K562 (cell line): ENCODE data around the gene FAM83B. TPM values are rescaled to one million over a fixed set of nuclear protein-coding genes. Genes with fewer than 3 reads are reported as not detected.

Source experiments
- ATAC-seq: fragments of 200-7000 bp; cut with Tn5 transposase; 3 replicates; pipeline ENCODE4 v1.9.1; 2020; ENCODE audit warnings: moderate library complexity
- BruUV-seq: library from RNA; stranded (reverse); fragments of 400-500 nt; replicated peaks from 2 replicates; lab custom pipeline; 2021; lab: Mats Ljungman, UMichigan
- CTCF ChIA-PET: fragments of 300-600 bp; formaldehyde crosslinking; extraction: SDS; loops from one replicate; lab custom pipeline; 2021; ENCODE audit warnings: low intra/inter-chr PET ratio; lab: Yijun Ruan, JAX
- POLR2A ChIA-PET: fragments of 300-600, 350-650 bp; sonication (Branson Sonifier 250); formaldehyde crosslinking; extraction: SDS; loops from one replicate; lab custom pipeline; 2021; ENCODE audit warnings: antibody characterized with exemption, inconsistent platforms; lab: Yijun Ruan, JAX
- DNase-seq, 4 experiments: peaks; one replicate each; pipeline versions ENCODE4 v3.0.0 to v3.0.0-alpha.2; 2011 to 2018; ENCODE audit warnings: low spot score in 3 of 4, mixed read lengths in 3 of 4; ENCODE audit errors: extremely low read depth in 1 of 4
- FAIRE-seq: peaks from 2 replicates; lab custom pipeline; 2011; peaks lifted over from hg19 to GRCh38; lab: Jason Lieb, UNC
- H2AFZ ChIP-seq: 2 replicates; pipeline ENCODE4 v1.6.0; 2011; ENCODE audit warnings: low read depth, low read length, control low read depth, inconsistent platforms
- H3K27ac ChIP-seq: fragments of 200-600 bp; 3 replicates; pipeline ENCODE4 v1.8.0; 2011; ENCODE audit warnings: low read depth, mild to moderate bottlenecking, control low read depth, inconsistent platforms, low read length, moderate library complexity, mixed read lengths; ENCODE audit errors: extremely low read depth
- H3K27me3 ChIP-seq, 2 experiments: fragments of 300-600 bp in 1 of 2; 2 replicates in 1 of 2; 3 replicates in 1 of 2; pipeline versions ENCODE4 v1.6.0 to v1.8.0; 2011; ENCODE audit warnings: inconsistent platforms in 2 of 2, low read length in 2 of 2, mild to moderate bottlenecking in 1 of 2, mixed read lengths in 1 of 2, moderate library complexity in 1 of 2; ENCODE audit not compliant: control insufficient read depth in 2 of 2, insufficient read depth in 2 of 2
- H3K36me3 ChIP-seq: fragments of 300-600 bp; 3 replicates; pipeline ENCODE4 v1.8.0; 2011; ENCODE audit warnings: mild to moderate bottlenecking, low read length, inconsistent platforms; ENCODE audit not compliant: control insufficient read depth, insufficient read depth
- H3K4me1 ChIP-seq, 2 experiments: fragments of 200-600 bp in 1 of 2; replicated peaks in 1 of 2; 2 replicates in 1 of 2; 3 replicates in 1 of 2; pipeline versions ENCODE4 v1.5.1 to v1.8.0; 2011; ENCODE audit warnings: inconsistent platforms in 2 of 2, low read length in 2 of 2, mild to moderate bottlenecking in 1 of 2, mixed read lengths in 1 of 2, moderate library complexity in 1 of 2; ENCODE audit not compliant: control insufficient read depth in 2 of 2, insufficient read depth in 2 of 2
- H3K4me2 ChIP-seq: 2 replicates; pipeline ENCODE4 v1.6.1; 2011; ENCODE audit warnings: low read length, control low read depth, inconsistent platforms, mixed read lengths; ENCODE audit not compliant: insufficient read depth
- H3K4me3 ChIP-seq: fragments of 200-600 bp; sonication (generic), shearing (Covaris generic); 2 replicates; pipeline ENCODE4 v1.5.1; 2016; ENCODE audit warnings: control low read depth, inconsistent platforms
- H3K79me2 ChIP-seq: fragments of 200-600 bp; 3 replicates; pipeline ENCODE4 v1.8.0; 2011; ENCODE audit warnings: low read length, inconsistent platforms; ENCODE audit not compliant: control insufficient read depth, insufficient read depth
- H3K9ac ChIP-seq, 2 experiments: 2 replicates each; pipeline versions ENCODE4 v1.6.0 to v1.6.1; 2011; ENCODE audit warnings: low read depth in 2 of 2, low read length in 2 of 2, control low read depth in 1 of 2, inconsistent platforms in 1 of 2, mild to moderate bottlenecking in 1 of 2, mixed read lengths in 1 of 2; ENCODE audit not compliant: insufficient read depth in 1 of 2
- H3K9me1 ChIP-seq: one replicate; pipeline ENCODE4 v1.6.0; 2011; ENCODE audit warnings: inconsistent platforms, mild to moderate bottlenecking, low read length, moderate library complexity; ENCODE audit not compliant: control insufficient read depth, insufficient read depth
- H3K9me3 ChIP-seq: replicated peaks from 2 replicates; pipeline ENCODE4 v1.5.1; 2011; ENCODE audit warnings: low read depth, low read length, inconsistent platforms; ENCODE audit not compliant: control insufficient read depth, insufficient read depth
- H4K20me1 ChIP-seq: replicated peaks from 2 replicates; pipeline ENCODE4 v1.6.1; 2011; ENCODE audit warnings: low read length, inconsistent platforms, mixed read lengths; ENCODE audit not compliant: control insufficient read depth, insufficient read depth
- BCL6 ChIP-seq: fragments of 250-450 bp; sonication (Bioruptor Pico); IDR thresholded peaks from 2 replicates; pipeline ENCODE4 v1.4.0; 2020
- DACH1 ChIP-seq: fragments of 450-650 bp; IDR thresholded peaks from 2 replicates; pipeline ENCODE4 v1.6.1; 2018; ENCODE audit not compliant: partially characterized antibody
- NEUROD1 ChIP-seq: fragments of 150-350 bp; IDR thresholded peaks from 2 replicates; pipeline ENCODE4 v1.6.1; 2014; ENCODE audit warnings: borderline replicate concordance, low read length, low read depth; ENCODE audit not compliant: partially characterized antibody
- POLR2A ChIP-seq: fragments of 450-650 bp; conservative IDR thresholded peaks from 2 replicates; pipeline ENCODE4 v1.6.1; 2016
- SLC30A9 ChIP-seq: fragments of 250-450 bp; sonication (Bioruptor Pico); IDR thresholded peaks from 2 replicates; pipeline ENCODE4 v1.8.0; 2022; ENCODE audit warnings: mild to moderate bottlenecking, moderate library complexity
- SMAD2 ChIP-seq: fragments of 150-350 bp; IDR thresholded peaks from 2 replicates; pipeline ENCODE4 v1.6.1; 2014; ENCODE audit warnings: low read depth, mild to moderate bottlenecking, low read length
- STAG1 ChIP-seq: sonication (generic); formaldehyde crosslinking; IDR thresholded peaks from 2 replicates; pipeline ENCODE4 v1.5.0; 2020; ENCODE audit warnings: missing genetic modification reagents, borderline replicate concordance
- ZNF165 ChIP-seq: fragments of 250-450 bp; sonication (Bioruptor Pico); IDR thresholded peaks from 2 replicates; pipeline ENCODE4 v1.4.0; 2020; ENCODE audit warnings: borderline replicate concordance
- WGBS: fragments of 100-300 bp; shearing (Covaris generic); methylation state at CpG from one replicate; pipeline ENCODE4 v1.1.6; 2016; ENCODE audit warnings: low coverage, mixed read lengths; ENCODE audit not compliant: insufficient coverage; ENCODE audit errors: missing lambda C conversion rate; 5-methylcytosine and 5-hydroxymethylcytosine counted together
- in situ Hi-C: fragments of 300-500 bp; cut with MboI; formaldehyde crosslinking; loops from 4 replicates; pipeline ENCODE4 v1.15.0; 2018; ENCODE audit warnings: inconsistent platforms, mixed read lengths
- intact Hi-C: fragments of 100-400 bp; cut with micrococcal nuclease; formaldehyde crosslinking; loops from 2 replicates; pipeline ENCODE4 v1.14.2; 2022
- polyA plus RNA-seq, 8 experiments: library from polyadenylated mRNA; depleted of rRNA in 4 of 8; stranded (reverse) in 5 of 8; unstranded in 3 of 8; fragments of >200 nt; fragmentation: Nextera tagmentation in 2 of 8; fragmentation: Illumina TruSeq in 1 of 8; extraction: Ambion mirVana in 2 of 8; extraction: Trizol in 1 of 8; gene quantifications; 2 replicates each; pipeline versions ENCODE4 v1.2.1 to v1.2.3, GENCODE V29; 2011 to 2014; ENCODE audit warnings: inconsistent platforms in 1 of 8, missing spikeins in 1 of 8
- total RNA-seq, 7 experiments: library from RNA; depleted of rRNA in 6 of 7; stranded (reverse); fragments of >200 nt in 6 of 7; fragmentation: Illumina TruSeq in 2 of 7; extraction: Trizol in 2 of 7; gene quantifications; 2 replicates each; pipeline versions ENCODE4 v1.2.1 to v1.2.3, GENCODE V29; 2011 to 2021; ENCODE audit warnings: low replicate concordance in 1 of 7
- TF ChIP-seq, protein P1 (sequence below): fragments of 450-650 bp; IDR thresholded peaks from 2 replicates; pipeline ENCODE4 v1.6.1; 2017; ENCODE audit warnings: antibody characterized with exemption, mild to moderate bottlenecking

FAM83B gene
- total and polyA plus RNA-seq, 9 of the 15 experiments (the other 6 are each of a cell fraction or from before 2014, with no cell fraction given) = not detected

DNA sequence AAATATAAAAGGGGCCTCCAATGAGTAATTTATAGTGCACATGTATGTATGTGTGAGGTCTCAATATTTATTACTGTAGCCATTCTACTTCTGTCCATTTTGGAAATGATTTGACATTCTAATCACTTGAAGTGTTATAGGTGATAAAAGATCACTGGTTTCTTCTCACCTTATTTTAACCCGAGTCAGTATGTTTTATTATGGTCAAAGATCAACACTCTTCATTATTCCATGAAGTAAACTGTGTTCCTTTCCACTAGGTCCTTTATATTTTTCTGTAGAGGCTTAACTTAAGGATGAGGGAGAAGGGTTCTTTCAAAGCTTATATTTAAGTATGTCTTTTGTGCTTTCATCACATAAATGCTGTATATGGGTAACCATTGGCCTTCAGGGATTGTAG, 47.2 kb downstream of the FAM83B start (continued):
- TF ChIP-seq SLC30A9 (CRISPR knock-in tag) (no peak), POLR2A (no peak), SMAD2 (no peak), NEUROD1 (no peak)
- TF ChIP-seq, protein P1, sequence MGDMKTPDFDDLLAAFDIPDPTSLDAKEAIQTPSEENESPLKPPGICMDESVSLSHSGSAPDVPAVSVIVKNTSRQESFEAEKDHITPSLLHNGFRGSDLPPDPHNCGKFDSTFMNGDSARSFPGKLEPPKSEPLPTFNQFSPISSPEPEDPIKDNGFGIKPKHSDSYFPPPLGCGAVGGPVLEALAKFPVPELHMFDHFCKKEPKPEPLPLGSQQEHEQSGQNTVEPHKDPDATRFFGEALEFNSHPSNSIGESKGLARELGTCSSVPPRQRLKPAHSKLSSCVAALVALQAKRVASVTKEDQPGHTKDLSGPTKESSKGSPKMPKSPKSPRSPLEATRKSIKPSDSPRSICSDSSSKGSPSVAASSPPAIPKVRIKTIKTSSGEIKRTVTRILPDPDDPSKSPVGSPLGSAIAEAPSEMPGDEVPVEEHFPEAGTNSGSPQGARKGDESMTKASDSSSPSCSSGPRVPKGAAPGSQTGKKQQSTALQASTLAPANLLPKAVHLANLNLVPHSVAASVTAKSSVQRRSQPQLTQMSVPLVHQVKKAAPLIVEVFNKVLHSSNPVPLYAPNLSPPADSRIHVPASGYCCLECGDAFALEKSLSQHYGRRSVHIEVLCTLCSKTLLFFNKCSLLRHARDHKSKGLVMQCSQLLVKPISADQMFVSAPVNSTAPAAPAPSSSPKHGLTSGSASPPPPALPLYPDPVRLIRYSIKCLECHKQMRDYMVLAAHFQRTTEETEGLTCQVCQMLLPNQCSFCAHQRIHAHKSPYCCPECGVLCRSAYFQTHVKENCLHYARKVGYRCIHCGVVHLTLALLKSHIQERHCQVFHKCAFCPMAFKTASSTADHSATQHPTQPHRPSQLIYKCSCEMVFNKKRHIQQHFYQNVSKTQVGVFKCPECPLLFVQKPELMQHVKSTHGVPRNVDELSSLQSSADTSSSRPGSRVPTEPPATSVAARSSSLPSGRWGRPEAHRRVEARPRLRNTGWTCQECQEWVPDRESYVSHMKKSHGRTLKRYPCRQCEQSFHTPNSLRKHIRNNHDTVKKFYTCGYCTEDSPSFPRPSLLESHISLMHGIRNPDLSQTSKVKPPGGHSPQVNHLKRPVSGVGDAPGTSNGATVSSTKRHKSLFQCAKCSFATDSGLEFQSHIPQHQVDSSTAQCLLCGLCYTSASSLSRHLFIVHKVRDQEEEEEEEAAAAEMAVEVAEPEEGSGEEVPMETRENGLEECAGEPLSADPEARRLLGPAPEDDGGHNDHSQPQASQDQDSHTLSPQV = no peak
- TF ChIP-seq, all 486 proteins: peak for 0

DNA sequence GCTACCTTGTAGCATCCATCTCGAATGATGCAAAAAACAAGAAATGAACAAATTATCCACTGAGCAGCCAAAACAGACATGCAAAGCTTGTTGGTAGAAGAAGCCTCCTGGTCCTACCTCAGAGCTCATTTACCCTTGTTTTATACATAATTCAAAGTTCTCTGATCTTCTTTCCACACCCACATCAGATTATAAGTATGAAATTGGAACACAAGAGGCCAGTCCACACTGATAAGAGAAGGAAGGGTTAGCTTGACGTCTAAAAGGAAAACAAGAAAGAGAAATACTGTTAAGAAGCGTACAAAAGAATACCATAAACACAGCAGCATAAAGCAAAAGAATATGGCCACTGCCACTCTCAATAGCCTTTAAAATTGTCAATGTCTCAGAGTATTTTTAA, 49.7 kb downstream of the FAM83B start:
- H3K4me3 ChIP-seq = no peak overlapping the region
- H3K79me2 ChIP-seq = no peaks in the 10 kb centered on the region
- no peaks in the 10 kb centered on the region for H4K20me1 ChIP-seq
- H3K4me2 ChIP-seq = no peak overlapping the region
- H2AFZ ChIP-seq = no peak overlapping the region
- ATAC-seq = no peak
- no peak for DNase-seq
- intact Hi-C loops = no loop called here
- 0% methylated on average over 3 of the region's 3 CpGs for WGBS
- no peaks in the 10 kb centered on the region for H3K9me3 ChIP-seq
- H3K36me3 ChIP-seq = no peaks in the 10 kb centered on the region
- H3K4me1 ChIP-seq = no peaks in the 10 kb centered on the region
- H3K9ac ChIP-seq = no peak overlapping the region
- BruUV-seq = no TSS peak
- CTCF ChIA-PET = no interaction called here
- H3K27me3 ChIP-seq = no peaks in the 10 kb centered on the region
- in situ Hi-C loops = no loop called here
- H3K9me1 ChIP-seq = no peaks in the 10 kb centered on the region
- no peak for TF ChIP-seq DACH1
- TF ChIP-seq ZNF165 (CRISPR knock-in tag) = no peak
- no peak for TF ChIP-seq STAG1 (CRISPR knock-in tag)
- no peak for TF ChIP-seq BCL6 (CRISPR knock-in tag)
- POLR2A ChIA-PET = no interaction called here
- FAIRE-seq = no peak
- no peak overlapping the region for H3K27ac ChIP-seq
